GM18868 (cell line): ENCODE measurements around the gene CSF2.

Experiments
- ATAC-seq: cut with Tn5 transposase; IDR thresholded peaks from one replicate; pipeline ENCODE4 v1.9.1; 2021; ENCODE audit warnings: mild to moderate bottlenecking, moderate library complexity; ENCODE audit not compliant: unreplicated experiment

The CSF2 gene

GRCh38 chr5:132054697-132055440 is 18.7 kb upstream of the CSF2 start:
- no peak for ATAC-seq

GRCh38 chr5:132055441-132055807 is 18.2 kb upstream of the CSF2 start:
- ATAC-seq: no peak

GRCh38 chr5:132055808-132056609 is 17.6 kb upstream of the CSF2 start:
- no peak for ATAC-seq

- ATAC-seq: no peak
Observed at GRCh38 chr5:132056610-132057497, 16.7 kb upstream of the CSF2 start.

- no peak for ATAC-seq
Observed at GRCh38 chr5:132057498-132058255, 15.9 kb upstream of the CSF2 start.

- ATAC-seq: no peak
Observed at GRCh38 chr5:132058646-132059042, 14.9 kb upstream of the CSF2 start.

GRCh38 chr5:132059043-132059695 is 14.4 kb upstream of the CSF2 start:
- no peak for ATAC-seq

- no peak for ATAC-seq
Observed at GRCh38 chr5:132059696-132060500, 13.7 kb upstream of the CSF2 start.

GRCh38 chr5:132060501-132061161 is 13.0 kb upstream of the CSF2 start, which contains the start of gene IL3:
Gene IL3 (plus strand): TSS chr5:132060655. CDS start chr5:132060707, 52 bp downstream.
- ATAC-seq: no peak

- peak; percentile 60 for ATAC-seq
Observed at GRCh38 chr5:132063090-132063911, 10.3 kb upstream of the CSF2 start.

GRCh38 chr5:132064140-132064539 is 9.4 kb upstream of the CSF2 start:
- no peak for ATAC-seq

GRCh38 chr5:132064738-132065331 is 8.8 kb upstream of the CSF2 start:
- peak; percentile 65 for ATAC-seq

GRCh38 chr5:132065351-132065937 is 8.1 kb upstream of the CSF2 start:
- ATAC-seq: no peak

- no peak for ATAC-seq
Observed at GRCh38 chr5:132065951-132066701, 7.5 kb upstream of the CSF2 start.

- ATAC-seq: no peak
Observed at GRCh38 chr5:132066871-132067270, 6.7 kb upstream of the CSF2 start.

- no peak for ATAC-seq
Observed at GRCh38 chr5:132067451-132067850, 6.1 kb upstream of the CSF2 start.
